ENCODE results near the gene G6PC2.
A peak's percentile ranks its signal among the peaks of the same experiment; 100 is the strongest.
"Not testable (repeated sequence)": the region's sequence is repeated elsewhere in the genome, so short reads cannot be mapped to it uniquely, and the experiment has no call there.

G6PC2 gene

DNA sequence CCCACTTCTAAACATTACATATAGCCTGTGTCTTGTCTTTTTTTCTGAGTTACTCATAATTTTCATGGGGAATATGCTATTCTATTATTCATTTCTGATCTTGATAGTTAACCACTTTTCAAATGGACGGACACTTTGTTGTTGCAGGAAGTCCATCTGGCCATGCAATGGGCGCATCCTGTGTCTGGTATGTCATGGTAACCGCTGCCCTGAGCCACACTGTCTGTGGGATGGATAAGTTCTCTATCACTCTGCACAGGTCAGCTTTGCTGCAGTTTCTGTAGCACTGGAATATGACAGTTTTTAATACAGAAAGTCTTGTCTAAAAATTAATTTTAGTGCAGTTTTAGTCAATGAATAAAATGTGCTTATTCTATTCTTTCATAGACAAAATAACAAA is 3.3 kb downstream of the G6PC2 start:
- no peak for DNase-seq (ENCODE audit: low spot score)

DNA sequence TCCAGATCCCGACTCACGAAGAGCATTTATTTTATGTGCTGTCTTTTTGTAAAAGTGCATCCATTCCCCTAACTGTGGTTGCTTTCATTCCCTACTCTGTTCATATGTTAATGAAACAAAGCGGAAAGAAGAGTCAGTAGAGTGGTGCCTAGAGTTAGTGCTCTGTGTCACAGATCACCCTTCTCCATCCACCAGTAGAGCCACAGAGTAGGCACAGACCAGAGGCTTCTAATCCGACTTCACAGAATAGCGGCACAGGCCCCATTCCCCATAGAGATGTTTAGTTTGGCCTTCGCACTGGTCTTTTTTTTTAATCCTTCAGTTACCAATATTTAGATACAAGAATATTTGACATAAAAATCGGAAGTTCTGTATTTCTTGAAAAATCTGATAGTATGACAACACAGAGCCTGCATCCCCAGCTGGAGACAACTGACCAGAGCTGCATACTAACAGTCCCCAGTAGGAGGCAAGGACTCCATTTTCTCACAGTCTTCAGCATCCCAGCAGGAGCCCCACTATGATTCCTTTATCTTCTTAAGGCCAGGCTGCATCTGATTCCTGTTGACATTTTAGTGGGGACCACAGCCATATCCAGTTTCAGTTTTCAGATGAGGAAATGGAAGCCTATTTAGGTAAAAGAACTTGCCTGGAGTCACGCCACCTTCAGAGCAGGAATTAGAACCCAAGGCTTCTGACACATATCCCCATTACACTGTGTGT is 7.0 kb downstream of the G6PC2 start:
- DNase-seq (ENCODE audit: low spot score): no peak

DNA sequence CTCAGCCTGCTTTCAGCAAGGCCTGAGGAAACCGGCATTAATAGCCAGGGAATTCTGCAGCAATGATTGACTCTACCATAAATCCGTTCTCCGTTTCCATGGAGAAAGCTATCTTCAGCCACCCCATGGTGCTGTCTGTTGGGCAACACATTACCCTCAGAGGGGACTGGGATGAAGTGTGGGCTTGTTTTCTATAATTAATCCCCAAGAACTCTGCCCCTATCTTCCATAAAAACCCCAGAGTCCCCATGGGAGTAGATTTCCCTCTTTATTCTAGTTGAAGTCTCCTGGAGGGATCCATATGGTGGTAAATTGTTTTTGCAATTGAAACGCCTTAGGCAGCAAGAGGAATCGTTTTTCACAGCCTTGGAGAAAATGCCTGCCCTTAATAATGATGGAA is 9.2 kb downstream of the G6PC2 start:
- no peak for DNase-seq (ENCODE audit: low spot score)

GRCh38 chr2:168912466-168912865 is 11.4 kb downstream of the G6PC2 start:
- DNase-seq (ENCODE audit: low spot score): no peak

GRCh38 chr2:168912901-168913369 is 11.8 kb downstream of the G6PC2 start:
- DNase-seq (ENCODE audit: low spot score): peak; percentile 54

GRCh38 chr2:168913495-168913894 is 12.4 kb downstream of the G6PC2 start:
- DNase-seq (ENCODE audit: low spot score): no peak

GRCh38 chr2:168915441-168916330 is 14.6 kb downstream of the G6PC2 start:
- DNase-seq (ENCODE audit: low spot score): no peak

GRCh38 chr2:168916331-168916675 is 15.2 kb downstream of the G6PC2 start:
- no peak for DNase-seq (ENCODE audit: low spot score)

- no peak for DNase-seq (ENCODE audit: low spot score)
Measured at GRCh38 chr2:168920504-168921157, 19.5 kb downstream of the G6PC2 start.

DNA sequence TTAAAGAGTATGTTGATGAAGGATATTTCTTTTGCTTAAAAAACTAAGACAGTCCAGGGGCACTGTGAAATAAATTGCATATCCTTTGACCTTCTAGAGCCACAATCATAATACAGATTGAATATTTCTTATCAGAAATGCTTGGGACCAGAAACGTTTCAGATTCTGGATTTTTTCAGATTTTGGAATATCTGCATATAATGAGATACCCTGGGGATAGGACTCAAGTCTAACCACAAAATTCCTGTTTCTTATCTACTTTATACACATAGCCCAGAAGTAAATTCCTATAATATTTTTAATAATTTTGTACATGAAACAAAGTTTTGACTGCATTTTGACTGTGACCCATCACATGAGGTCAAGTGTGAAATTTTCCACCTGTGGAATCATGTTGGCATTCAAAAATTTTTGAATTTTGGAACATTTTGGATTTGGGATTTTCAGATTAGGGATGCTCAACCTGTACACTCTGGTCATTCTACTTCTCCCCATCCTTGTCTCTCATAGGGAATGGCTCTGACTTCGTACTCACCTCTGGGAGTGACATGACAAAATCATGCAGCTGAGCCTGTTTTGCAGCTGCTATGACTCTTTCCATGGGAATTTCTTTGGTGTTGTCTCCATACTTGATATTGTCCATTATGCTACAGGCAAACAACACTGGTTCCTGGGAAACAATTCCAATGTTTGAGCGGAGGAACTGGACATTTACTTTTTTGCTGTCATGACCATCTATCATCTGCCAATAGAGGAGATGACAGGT is 25.7 kb downstream of the G6PC2 start:
- no peak for DNase-seq (ENCODE audit: low spot score)

DNA sequence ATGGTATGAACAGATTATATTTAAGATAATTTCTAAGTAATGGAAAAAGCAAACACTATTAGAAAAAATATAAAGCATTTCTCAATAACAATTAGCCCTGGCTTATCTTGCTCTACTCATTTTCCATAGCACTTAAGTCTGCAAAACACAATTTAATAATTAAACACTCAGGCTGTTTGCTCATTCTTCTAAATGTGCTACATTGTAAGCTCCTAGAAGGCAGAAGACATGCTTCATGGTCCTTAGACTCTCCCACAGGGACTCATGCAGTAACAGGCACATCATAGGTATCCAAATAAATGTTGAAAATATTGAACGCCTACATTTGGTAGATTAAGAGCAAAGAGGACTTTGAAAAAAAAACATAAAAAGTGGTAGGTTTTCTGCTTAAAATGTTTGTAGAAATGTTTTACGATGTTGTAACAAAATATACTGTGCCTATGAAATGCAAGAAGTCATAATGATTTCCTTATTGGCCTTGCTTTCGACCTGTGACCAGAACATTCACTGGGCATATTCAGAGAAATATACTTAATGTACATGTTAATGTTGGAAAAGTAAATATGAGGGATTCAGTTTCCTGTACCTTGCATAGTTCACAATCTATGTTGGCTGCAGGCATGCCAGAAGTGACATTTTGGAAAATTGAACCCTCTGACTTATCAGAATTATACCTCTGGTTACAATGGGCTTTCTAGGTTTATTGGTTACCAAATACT is 27.2 kb downstream of the G6PC2 start:
- no peak for DNase-seq (ENCODE audit: low spot score)

- no peak for DNase-seq (ENCODE audit: low spot score)
Measured at GRCh38 chr2:168929031-168929430, 27.9 kb downstream of the G6PC2 start.

DNA sequence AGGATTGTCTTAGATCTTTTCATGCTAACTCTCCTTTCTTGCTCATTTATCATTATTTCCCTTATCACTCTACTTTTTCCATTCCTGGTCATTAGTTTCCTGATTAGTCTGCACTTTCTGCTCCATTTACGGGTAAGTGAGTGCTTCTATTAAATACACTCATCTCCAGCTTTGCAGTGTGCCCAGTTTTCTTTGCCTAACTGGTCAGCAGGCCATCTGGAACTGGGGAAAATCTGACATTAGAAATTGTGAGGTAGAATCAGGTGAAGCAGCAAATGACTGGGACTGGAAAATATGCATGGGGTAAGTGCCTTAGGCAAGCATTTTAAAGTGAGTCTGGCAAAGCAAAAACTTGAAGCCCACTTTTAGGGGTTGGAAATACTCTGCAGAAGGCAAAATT is 29.2 kb downstream of the G6PC2 start:
- DNase-seq (ENCODE audit: low spot score): no peak

GRCh38 chr2:168932174-168932573 is 31.1 kb downstream of the G6PC2 start:
- not testable (repeated sequence) for DNase-seq (ENCODE audit: low spot score)

DNA sequence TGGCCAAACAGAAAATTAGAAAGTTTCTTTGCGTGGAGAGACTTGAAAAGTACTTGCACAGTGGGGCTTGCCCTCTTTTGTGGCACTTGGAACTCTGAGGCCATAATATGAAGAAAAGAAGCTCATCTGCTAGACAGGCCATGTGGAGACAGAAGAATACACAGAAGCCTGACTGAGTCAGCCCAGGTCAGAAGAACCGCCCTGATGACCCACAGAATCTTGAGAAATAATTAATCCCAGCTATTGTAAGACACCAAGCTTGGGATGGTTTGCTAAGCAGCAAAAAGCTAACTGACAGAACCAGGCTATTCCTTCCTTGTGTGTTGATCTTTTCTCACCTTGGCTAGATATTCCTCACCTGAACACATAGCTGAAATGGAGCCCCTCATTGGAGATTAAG is 33.7 kb downstream of the G6PC2 start:
- DNase-seq (ENCODE audit: low spot score): no peak

DNA sequence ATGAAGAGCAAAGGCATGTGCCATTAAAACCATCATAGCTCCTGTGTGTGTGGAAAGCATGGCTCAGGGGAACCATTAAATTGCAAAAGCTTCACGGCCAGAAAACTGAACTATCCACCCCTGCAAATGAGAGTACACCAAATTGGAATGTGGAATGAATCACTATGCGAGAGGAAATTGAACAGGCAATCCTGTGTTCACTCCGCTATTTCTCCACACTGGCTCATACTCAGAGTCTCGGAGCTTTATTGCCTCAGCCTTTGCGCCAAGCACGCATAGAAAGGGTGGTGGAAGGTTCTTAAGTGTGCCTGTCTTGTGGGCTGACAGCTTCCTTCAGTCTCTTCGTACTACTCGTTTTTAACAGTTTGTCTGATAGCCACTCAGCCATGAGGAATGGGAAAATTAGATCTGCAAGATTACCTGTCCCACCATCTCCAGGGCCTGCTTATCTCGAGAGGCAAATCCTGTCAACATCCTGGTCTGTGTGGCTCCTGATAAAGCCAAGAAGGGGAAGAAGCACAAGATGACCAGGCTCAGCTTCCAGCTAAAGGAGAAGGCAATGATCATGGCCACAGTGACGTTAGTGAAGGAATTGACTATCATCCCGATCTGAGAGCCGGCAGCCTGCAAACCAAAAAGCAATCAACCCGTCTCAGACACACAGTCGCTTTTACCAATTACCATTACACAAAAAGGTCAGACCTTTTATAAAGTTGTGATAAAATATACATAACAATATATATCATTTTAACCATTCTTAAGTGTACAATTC is 34.9 kb downstream of the G6PC2 start:
- DNase-seq (ENCODE audit: low spot score): no peak

DNA sequence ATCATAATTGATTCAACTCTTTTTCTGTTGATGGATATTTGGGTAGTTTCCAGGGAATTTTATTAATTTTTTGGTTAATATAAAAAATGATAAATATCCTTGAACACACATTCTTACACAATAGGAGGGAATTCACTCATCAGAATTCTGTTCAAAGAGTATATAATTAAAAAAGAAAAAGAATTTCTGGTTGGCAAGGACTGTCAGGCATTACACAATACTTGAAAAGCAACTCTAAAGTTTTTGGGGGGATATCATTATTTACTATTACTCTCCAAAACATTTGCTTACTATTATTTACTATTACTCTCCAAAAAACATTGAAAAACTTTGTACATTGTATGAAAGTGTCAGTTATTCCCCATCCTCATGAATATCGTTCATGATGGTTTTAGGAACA is 38.0 kb downstream of the G6PC2 start:
- DNase-seq (ENCODE audit: low spot score): no peak

GRCh38 chr2:168939918-168940317 is 38.8 kb downstream of the G6PC2 start:
- no peak for DNase-seq (ENCODE audit: low spot score)

GRCh38 chr2:168941297-168941696 is 40.2 kb downstream of the G6PC2 start:
- no peak for DNase-seq (ENCODE audit: low spot score)

DNA sequence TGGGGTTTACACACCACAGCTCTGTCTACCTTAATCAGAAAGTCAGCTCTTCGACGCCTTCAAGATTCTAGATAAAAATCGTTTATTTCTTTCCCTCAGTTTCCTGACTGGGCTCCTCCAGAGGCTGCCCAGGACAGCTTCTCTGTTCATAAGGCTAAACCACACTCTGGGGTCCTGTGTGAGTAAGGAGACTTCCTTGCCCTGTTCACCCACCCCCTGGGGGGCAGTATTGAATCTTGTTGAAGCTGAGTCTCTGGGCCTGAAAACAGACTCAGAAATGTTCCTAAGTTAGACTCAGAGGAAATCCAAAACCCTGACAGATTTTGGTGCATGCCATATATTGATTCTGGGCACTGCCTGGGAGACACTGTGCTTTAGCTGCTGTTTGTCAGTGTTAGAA is 43.0 kb downstream of the G6PC2 start:
- DNase-seq (ENCODE audit: low spot score): no peak

DNA sequence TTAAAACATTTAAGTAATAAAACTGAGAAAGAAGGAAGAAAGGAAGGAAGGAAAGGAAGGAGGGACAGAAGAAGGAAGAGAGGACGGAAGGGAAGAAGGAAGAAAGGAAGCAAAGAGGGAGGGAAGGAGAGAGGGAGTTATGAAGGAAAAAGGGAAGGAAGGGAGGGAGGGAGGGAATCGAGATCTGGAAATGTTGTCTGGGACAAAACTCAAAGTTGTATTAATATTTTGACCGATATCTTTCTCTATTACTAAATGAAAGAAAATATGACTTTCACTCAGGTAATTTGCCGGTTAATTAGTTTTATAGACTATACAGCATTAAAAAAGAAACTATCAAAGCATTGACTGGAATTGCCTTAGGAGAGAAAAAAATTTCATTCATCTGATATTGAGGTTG is 44.4 kb downstream of the G6PC2 start:
- no peak for DNase-seq (ENCODE audit: low spot score)

All from Ammon's horn (tissue), 1 donor.